GM23338 (cell line): ENCODE results near the gene EDEM1. TPM values are rescaled to one million over a fixed set of nuclear protein-coding genes. Genes with fewer than 3 reads are reported as not detected.

ENCODE experiments used
- ATAC-seq: fragments of 200-7000 bp; cut with Tn5 transposase; 3 replicates; pipeline ENCODE4 v1.9.1; 2020
- DNase-seq: peaks from one replicate; pipeline ENCODE4 v3.0.0-alpha.2; 2015; ENCODE audit warnings: low spot score
- H2AFZ ChIP-seq: fragments of 200-600 bp; sonication (generic); 2 replicates; pipeline ENCODE4 v1.8.0; 2016; ENCODE audit warnings: antibody characterized with exemption, mild to moderate bottlenecking, moderate library complexity
- H3F3A ChIP-seq: fragments of 200-600 bp; sonication (generic); replicated peaks from 2 replicates; pipeline ENCODE4 v1.8.0; 2017; ENCODE audit warnings: antibody characterized with exemption, mixed run types, low read depth
- H3K27ac ChIP-seq: fragments of 200-600 bp; sonication (generic); 2 replicates; pipeline ENCODE4 v1.6.1; 2016; ENCODE audit warnings: low read depth
- H3K27me3 ChIP-seq: fragments of 200-600 bp; sonication (generic); 2 replicates; pipeline ENCODE4 v1.8.0; 2016; ENCODE audit warnings: mild to moderate bottlenecking, mixed run types, moderate library complexity; ENCODE audit not compliant: insufficient read depth
- H3K36me3 ChIP-seq: fragments of 200-600 bp; sonication (generic); 2 replicates; pipeline ENCODE4 v1.8.0; 2016; ENCODE audit warnings: mild to moderate bottlenecking; ENCODE audit not compliant: insufficient read depth
- H3K4me1 ChIP-seq: fragments of 200-600 bp; sonication (generic); 2 replicates; pipeline ENCODE4 v1.8.0; 2016; ENCODE audit warnings: mild to moderate bottlenecking, moderate library complexity; ENCODE audit not compliant: insufficient read depth
- H3K4me2 ChIP-seq: fragments of 200-600 bp; sonication (generic); 2 replicates; pipeline ENCODE4 v1.7.1; 2017; ENCODE audit warnings: mixed run types
- H3K4me3 ChIP-seq: fragments of 200-600 bp; sonication (generic); 2 replicates; pipeline ENCODE4 v1.6.1; 2016; ENCODE audit warnings: mixed run types
- H3K79me2 ChIP-seq: fragments of 200-600 bp; sonication (generic); replicated peaks from 2 replicates; pipeline ENCODE4 v1.8.0; 2017; ENCODE audit warnings: mild to moderate bottlenecking; ENCODE audit not compliant: insufficient read depth
- H3K9me2 ChIP-seq: fragments of 200-600 bp; sonication (generic); 2 replicates; pipeline ENCODE4 v1.8.0; 2017; ENCODE audit not compliant: insufficient read depth
- H4K20me1 ChIP-seq: fragments of 200-600 bp; sonication (generic); replicated peaks from 2 replicates; pipeline ENCODE4 v1.8.0; 2017; ENCODE audit warnings: mild to moderate bottlenecking; ENCODE audit not compliant: insufficient read depth
- H3K27ac Mint-ChIP-seq: 2 replicates; pipeline ENCODE4 v1.8.0; 2020; ENCODE audit warnings: inconsistent platforms, mild to moderate bottlenecking, moderate library complexity, mixed read lengths
- H3K27me3 Mint-ChIP-seq: 3 replicates; pipeline ENCODE4 v1.8.0; 2022; ENCODE audit warnings: low read depth, mild to moderate bottlenecking, moderate library complexity, mixed read lengths, inconsistent platforms; ENCODE audit not compliant: insufficient read depth, poor library complexity
- H3K36me3 Mint-ChIP-seq: 3 replicates; pipeline ENCODE4 v1.8.0; 2021; ENCODE audit warnings: low read depth, mild to moderate bottlenecking, inconsistent platforms, moderate library complexity, mixed read lengths
- H3K4me1 Mint-ChIP-seq: 3 replicates; pipeline ENCODE4 v1.8.0; 2020; ENCODE audit warnings: mild to moderate bottlenecking, inconsistent platforms, mixed read lengths
- H3K4me3 Mint-ChIP-seq: 3 replicates; pipeline ENCODE4 v1.8.0; 2021; ENCODE audit warnings: moderate library complexity, mild to moderate bottlenecking, inconsistent platforms, mixed read lengths
- H3K9me3 Mint-ChIP-seq: 3 replicates; pipeline ENCODE4 v1.8.0; 2020; ENCODE audit warnings: moderate library complexity, mild to moderate bottlenecking, inconsistent platforms, mixed read lengths
- EZH2 ChIP-seq: fragments of 200-600 bp; sonication (generic); IDR thresholded peaks from one replicate; pipeline ENCODE4 v1.8.0; 2017; ENCODE audit warnings: antibody characterized with exemption, mild to moderate bottlenecking, low read depth; ENCODE audit not compliant: unreplicated experiment
- EZH2phosphoT487 ChIP-seq: fragments of 200-600 bp; sonication (generic); IDR thresholded peaks from one replicate; pipeline ENCODE4 v1.8.1; 2018; ENCODE audit warnings: antibody characterized with exemption; ENCODE audit not compliant: unreplicated experiment
- POLR2AphosphoS5 ChIP-seq: IDR thresholded peaks from 2 replicates; pipeline ENCODE4 v1.6.1; 2016; ENCODE audit warnings: antibody characterized with exemption, low read depth
- STAT1 ChIP-seq: IDR thresholded peaks from one replicate; pipeline ENCODE4 v1.6.1; 2016; ENCODE audit warnings: antibody characterized with exemption; ENCODE audit not compliant: unreplicated experiment
- ZNF331 ChIP-seq: fragments of 250-450 bp; sonication (Bioruptor Pico); IDR thresholded peaks from 2 replicates; pipeline ENCODE4 v1.5.0; 2020; ENCODE audit warnings: low read depth, mild to moderate bottlenecking, moderate library complexity
- microRNA-seq: library from miRNA; unstranded; fragments of <30 nt; microRNA quantifications from one replicate; pipeline ENCODE4, GENCODE V29; 2017
- polyA plus RNA-seq: library from polyadenylated mRNA; unstranded; fragments of >200 nt; fragmentation: Nextera tagmentation; extraction: Ambion mirVana; gene quantifications from 2 replicates; pipeline ENCODE4 v1.2.1, GENCODE V29; 2016
- small RNA-seq: library from RNA; depleted of rRNA; stranded (forward); fragments of <200 nt; gene quantifications from one replicate; pipeline ENCODE3, GENCODE V24; 2014; ENCODE audit warnings: low replicate concordance
- total RNA-seq: library from RNA; depleted of rRNA; stranded (reverse); fragments of >200 nt; shearing (Covaris generic); gene quantifications from 2 replicates; pipeline ENCODE4 v1.2.3, GENCODE V29; 2014; rRNA removed
- TF ChIP-seq, protein P1 (sequence below): fragments of 250-450 bp; sonication (Bioruptor Pico); IDR thresholded peaks from 2 replicates; pipeline ENCODE4 v1.5.0; 2020; ENCODE audit warnings: mild to moderate bottlenecking, moderate library complexity
- TF ChIP-seq, protein P2 (sequence below): IDR thresholded peaks from 2 replicates; pipeline ENCODE4 v1.6.1; 2016; ENCODE audit warnings: antibody characterized with exemption

Gene EDEM1
- total and polyA plus RNA-seq, 2 experiments from 2014 or later = 2.2 to 36.7 TPM

DNA sequence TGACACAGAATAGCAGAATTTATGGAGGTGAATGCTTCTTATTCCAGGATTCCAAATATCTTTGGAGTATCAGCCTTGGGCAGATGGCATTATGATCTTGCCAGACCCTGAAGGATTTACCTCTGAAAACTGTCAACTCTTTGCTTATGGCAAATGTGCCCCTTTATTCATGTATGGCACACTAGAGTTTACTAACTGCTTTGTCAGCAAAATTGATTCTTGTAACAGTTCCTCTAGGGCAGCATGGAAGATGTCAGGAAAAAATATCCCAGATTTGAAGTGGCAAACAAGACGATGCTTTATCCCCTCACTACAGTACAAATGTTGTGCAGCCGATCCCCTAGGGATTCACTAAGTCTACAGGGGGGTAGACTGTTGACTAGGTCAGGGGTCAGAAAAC lies 79.7 kb downstream of the EDEM1 start (continued):
- TF ChIP-seq, protein P1, sequence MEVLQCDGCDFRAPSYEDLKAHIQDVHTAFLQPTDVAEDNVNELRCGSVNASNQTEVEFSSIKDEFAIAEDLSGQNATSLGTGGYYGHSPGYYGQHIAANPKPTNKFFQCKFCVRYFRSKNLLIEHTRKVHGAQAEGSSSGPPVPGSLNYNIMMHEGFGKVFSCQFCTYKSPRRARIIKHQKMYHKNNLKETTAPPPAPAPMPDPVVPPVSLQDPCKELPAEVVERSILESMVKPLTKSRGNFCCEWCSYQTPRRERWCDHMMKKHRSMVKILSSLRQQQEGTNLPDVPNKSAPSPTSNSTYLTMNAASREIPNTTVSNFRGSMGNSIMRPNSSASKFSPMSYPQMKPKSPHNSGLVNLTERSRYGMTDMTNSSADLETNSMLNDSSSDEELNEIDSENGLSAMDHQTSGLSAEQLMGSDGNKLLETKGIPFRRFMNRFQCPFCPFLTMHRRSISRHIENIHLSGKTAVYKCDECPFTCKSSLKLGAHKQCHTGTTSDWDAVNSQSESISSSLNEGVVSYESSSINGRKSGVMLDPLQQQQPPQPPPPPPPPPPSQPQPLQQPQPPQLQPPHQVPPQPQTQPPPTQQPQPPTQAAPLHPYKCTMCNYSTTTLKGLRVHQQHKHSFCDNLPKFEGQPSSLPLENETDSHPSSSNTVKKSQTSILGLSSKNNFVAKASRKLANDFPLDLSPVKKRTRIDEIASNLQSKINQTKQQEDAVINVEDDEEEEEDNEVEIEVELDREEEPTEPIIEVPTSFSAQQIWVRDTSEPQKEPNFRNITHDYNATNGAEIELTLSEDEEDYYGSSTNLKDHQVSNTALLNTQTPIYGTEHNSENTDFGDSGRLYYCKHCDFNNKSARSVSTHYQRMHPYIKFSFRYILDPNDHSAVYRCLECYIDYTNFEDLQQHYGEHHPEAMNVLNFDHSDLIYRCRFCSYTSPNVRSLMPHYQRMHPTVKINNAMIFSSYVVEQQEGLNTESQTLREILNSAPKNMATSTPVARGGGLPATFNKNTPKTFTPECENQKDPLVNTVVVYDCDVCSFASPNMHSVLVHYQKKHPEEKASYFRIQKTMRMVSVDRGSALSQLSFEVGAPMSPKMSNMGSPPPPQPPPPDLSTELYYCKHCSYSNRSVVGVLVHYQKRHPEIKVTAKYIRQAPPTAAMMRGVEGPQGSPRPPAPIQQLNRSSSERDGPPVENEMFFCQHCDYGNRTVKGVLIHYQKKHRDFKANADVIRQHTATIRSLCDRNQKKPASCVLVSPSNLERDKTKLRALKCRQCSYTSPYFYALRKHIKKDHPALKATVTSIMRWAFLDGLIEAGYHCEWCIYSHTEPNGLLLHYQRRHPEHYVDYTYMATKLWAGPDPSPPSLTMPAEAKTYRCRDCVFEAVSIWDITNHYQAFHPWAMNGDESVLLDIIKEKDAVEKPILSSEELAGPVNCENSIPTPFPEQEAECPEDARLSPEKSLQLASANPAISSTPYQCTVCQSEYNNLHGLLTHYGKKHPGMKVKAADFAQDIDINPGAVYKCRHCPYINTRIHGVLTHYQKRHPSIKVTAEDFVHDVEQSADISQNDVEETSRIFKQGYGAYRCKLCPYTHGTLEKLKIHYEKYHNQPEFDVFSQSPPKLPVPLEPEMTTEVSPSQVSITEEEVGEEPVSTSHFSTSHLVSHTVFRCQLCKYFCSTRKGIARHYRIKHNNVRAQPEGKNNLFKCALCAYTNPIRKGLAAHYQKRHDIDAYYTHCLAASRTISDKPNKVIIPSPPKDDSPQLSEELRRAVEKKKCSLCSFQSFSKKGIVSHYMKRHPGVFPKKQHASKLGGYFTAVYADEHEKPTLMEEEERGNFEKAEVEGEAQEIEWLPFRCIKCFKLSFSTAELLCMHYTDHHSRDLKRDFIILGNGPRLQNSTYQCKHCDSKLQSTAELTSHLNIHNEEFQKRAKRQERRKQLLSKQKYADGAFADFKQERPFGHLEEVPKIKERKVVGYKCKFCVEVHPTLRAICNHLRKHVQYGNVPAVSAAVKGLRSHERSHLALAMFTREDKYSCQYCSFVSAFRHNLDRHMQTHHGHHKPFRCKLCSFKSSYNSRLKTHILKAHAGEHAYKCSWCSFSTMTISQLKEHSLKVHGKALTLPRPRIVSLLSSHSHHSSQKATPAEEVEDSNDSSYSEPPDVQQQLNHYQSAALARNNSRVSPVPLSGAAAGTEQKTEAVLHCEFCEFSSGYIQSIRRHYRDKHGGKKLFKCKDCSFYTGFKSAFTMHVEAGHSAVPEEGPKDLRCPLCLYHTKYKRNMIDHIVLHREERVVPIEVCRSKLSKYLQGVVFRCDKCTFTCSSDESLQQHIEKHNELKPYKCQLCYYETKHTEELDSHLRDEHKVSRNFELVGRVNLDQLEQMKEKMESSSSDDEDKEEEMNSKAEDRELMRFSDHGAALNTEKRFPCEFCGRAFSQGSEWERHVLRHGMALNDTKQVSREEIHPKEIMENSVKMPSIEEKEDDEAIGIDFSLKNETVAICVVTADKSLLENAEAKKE (CRISPR knock-in tag) = no peak
- no peak for TF ChIP-seq EZH2phosphoT487
- TF ChIP-seq, protein P2, sequence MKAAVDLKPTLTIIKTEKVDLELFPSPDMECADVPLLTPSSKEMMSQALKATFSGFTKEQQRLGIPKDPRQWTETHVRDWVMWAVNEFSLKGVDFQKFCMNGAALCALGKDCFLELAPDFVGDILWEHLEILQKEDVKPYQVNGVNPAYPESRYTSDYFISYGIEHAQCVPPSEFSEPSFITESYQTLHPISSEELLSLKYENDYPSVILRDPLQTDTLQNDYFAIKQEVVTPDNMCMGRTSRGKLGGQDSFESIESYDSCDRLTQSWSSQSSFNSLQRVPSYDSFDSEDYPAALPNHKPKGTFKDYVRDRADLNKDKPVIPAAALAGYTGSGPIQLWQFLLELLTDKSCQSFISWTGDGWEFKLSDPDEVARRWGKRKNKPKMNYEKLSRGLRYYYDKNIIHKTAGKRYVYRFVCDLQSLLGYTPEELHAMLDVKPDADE = no peak
- no peak for TF ChIP-seq POLR2AphosphoS5
- no peak for TF ChIP-seq EZH2

DNA sequence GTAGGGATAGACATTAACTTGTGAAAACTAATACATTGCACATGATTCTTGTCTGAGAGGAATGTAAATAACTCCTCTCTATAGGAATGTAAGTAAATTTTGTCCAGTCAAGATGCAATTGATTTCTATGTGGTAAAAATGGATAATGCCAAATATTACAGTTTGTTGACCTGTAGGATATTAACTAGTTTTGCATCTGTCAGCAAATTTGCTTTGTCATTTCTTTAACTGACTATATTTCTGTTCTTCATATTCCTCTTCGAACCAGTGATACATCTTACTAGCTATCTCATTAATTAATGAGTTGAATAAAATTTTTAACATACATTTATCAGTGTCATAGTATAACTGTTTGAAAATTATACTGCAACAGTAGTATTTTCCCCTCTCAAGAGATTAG lies 80.4 kb downstream of the EDEM1 start:
- Histone ChIP-seq H3F3A (no peaks in the 10 kb centered on the region), H3K4me2 (no peak overlapping the region), H3K27ac (no peak overlapping the region), H3K79me2 (no peaks in the 10 kb centered on the region), H3K9me2 (no peaks in the 10 kb centered on the region), H3K4me1 (no peaks in the 10 kb centered on the region), H3K36me3 (peaks cover 4% of the 10 kb centered on the region; the same call in 1 of the 2 replicates), H2AFZ (no peak overlapping the region), H3K4me3 (no peak overlapping the region), H4K20me1 (no peaks in the 10 kb centered on the region), H3K27me3 (no peaks in the 10 kb centered on the region)
- Mint-ChIP-seq H3K36me3 (no peaks in the 10 kb centered on the region), H3K4me3 (no peak overlapping the region), H3K9me3 (peaks cover 69% of the 10 kb centered on the region), H3K27me3 (peaks cover 1% of the 10 kb centered on the region), H3K27ac (no peak overlapping the region), H3K4me1 (no peaks in the 10 kb centered on the region)
- ATAC-seq = no peak
- no peak for DNase-seq
- no peak for TF ChIP-seq STAT1
- no peak for TF ChIP-seq ZNF331 (CRISPR knock-in tag)

Small RNA genes lying within 50 kb of the gene (microRNA-seq; reads per million reads assigned to microRNA genes)
- gene MIR4790 = not detected

Small RNA genes lying within 50 kb of the gene (small RNA-seq; reads per million reads assigned to genes)
- gene MIR4790 (not detected), gene RN7SL553P (not detected)

Other genes starting within 250 kb of the EDEM1 start
- 1.7 and 2.2 TPM in 2 replicates for gene BHLHE40, start 208.3 kb upstream of the EDEM1 start, total RNA-seq
- gene BHLHE40, start 208.3 kb upstream of the EDEM1 start, polyA plus RNA-seq = 1.7 and 2.0 TPM in 2 replicates
- gene ARL8B, start 65.4 kb upstream of the EDEM1 start, total RNA-seq = 25.5 and 28.3 TPM in 2 replicates
- 31.5 and 40.8 TPM in 2 replicates for gene ARL8B, start 65.4 kb upstream of the EDEM1 start, polyA plus RNA-seq